ENCODE data around the gene SLC9A9. TPM values are rescaled to one million over a fixed set of nuclear protein-coding genes. Genes with fewer than 3 reads are reported as not detected.

Gene SLC9A9
- total and polyA plus RNA-seq, 8 donors: 0.28 to 5.9 (median 0.75) TPM

GRCh38 chr3:143358793-143359491 lies 489.3 kb downstream of the SLC9A9 start:
- 48 to 51% methylated on average over 4 of the region's 4 CpGs for WGBS, 2 donors
- FAIRE-seq: no peak
- intact Hi-C loops (cut with DNase I): no loop called here

GRCh38 chr3:143358155-143358792 lies 490.0 kb downstream of the SLC9A9 start:
- no peak overlapping the region for H3K27ac ChIP-seq
- DNase-seq (no peak), ATAC-seq (no peak), FAIRE-seq (no peak)
- TF ChIP-seq CTCF (IDR thresholded peaks at IDR 0.05): no peak
- H3K4me1 ChIP-seq: peaks cover 0 to 12% (median 0%) of the 10 kb centered on the region in 3 donors
- no peaks in the 10 kb centered on the region for H3K36me3 ChIP-seq
- intact Hi-C loops (cut with DNase I): no loop called here
- no peaks in the 10 kb centered on the region for H3K9me3 ChIP-seq
- H3K27me3 ChIP-seq: no peaks in the 10 kb centered on the region
- whole genome bisulfite sequencing, 2 donors: 17 to 20% methylated on average over 2 of the region's 2 CpGs
- no peak overlapping the region for H3K4me3 ChIP-seq

More at GRCh38 chr3:143358793-143359491, 489.3 kb downstream of the SLC9A9 start:
- H3K4me3 ChIP-seq: no peak overlapping the region
- H3K4me1 ChIP-seq: peaks cover 0 to 12% (median 0%) of the 10 kb centered on the region in 3 donors
- no peak for DNase-seq
- H3K27ac ChIP-seq: no peak overlapping the region
- no peaks in the 10 kb centered on the region for H3K36me3 ChIP-seq
- peak in 3 of 4 donors; percentile 16 to 58 (median 35) for ATAC-seq
- TF ChIP-seq CTCF (IDR thresholded peaks at IDR 0.05): no peak
- H3K9me3 ChIP-seq: no peaks in the 10 kb centered on the region
- H3K27me3 ChIP-seq: no peaks in the 10 kb centered on the region

- no peak overlapping the region for H3K27ac ChIP-seq
- ATAC-seq: no peak
Observed at GRCh38 chr3:143357700-143358099, 490.6 kb downstream of the SLC9A9 start.

GRCh38 chr3:143356839-143357238 lies 491.4 kb downstream of the SLC9A9 start:
- WGBS, 2 donors: 93 to 95% methylated on average over 1 of the region's 1 CpG
- no peaks in the 10 kb centered on the region for H3K36me3 ChIP-seq
- ATAC-seq (no peak), DNase-seq (no peak), FAIRE-seq (no peak)
- H3K9me3 ChIP-seq: no peaks in the 10 kb centered on the region
- H3K27ac ChIP-seq: no peak overlapping the region
- TF ChIP-seq CTCF (IDR thresholded peaks at IDR 0.05): no peak
- no peak overlapping the region for H3K4me3 ChIP-seq
- intact Hi-C loops (cut with DNase I): no loop called here
- H3K4me1 ChIP-seq: peaks cover 0 to 12% (median 0%) of the 10 kb centered on the region in 3 donors
- no peaks in the 10 kb centered on the region for H3K27me3 ChIP-seq

More at GRCh38 chr3:143357700-143358099, 490.6 kb downstream of the SLC9A9 start:
- no peak for DNase-seq
- no peak for TF ChIP-seq CTCF (IDR thresholded peaks at IDR 0.05)
- no peak for FAIRE-seq
- H3K36me3 ChIP-seq: no peaks in the 10 kb centered on the region
- no peaks in the 10 kb centered on the region for H3K27me3 ChIP-seq
- peaks cover 0 to 12% (median 0%) of the 10 kb centered on the region in 3 donors for H3K4me1 ChIP-seq
- no peaks in the 10 kb centered on the region for H3K9me3 ChIP-seq
- no peak overlapping the region for H3K4me3 ChIP-seq
- WGBS, 2 donors: 61 to 71% methylated on average over 3 of the region's 3 CpGs
- intact Hi-C loops (cut with DNase I): no loop called here

GRCh38 chr3:143354342-143354741 lies 493.9 kb downstream of the SLC9A9 start:
- ATAC-seq: no peak
- no peaks in the 10 kb centered on the region for H3K36me3 ChIP-seq
- 39 to 40% methylated on average over 1 of the region's 1 CpG for WGBS, 2 donors
- H3K9me3 ChIP-seq: no peaks in the 10 kb centered on the region
- intact Hi-C loops (cut with DNase I): no loop called here
- peaks cover 0 to 12% (median 0%) of the 10 kb centered on the region in 3 donors for H3K4me1 ChIP-seq
- no peak for FAIRE-seq
- peak in 1 of 6 donors; percentile 4 for DNase-seq
- H3K4me3 ChIP-seq: no peak overlapping the region
- no peaks in the 10 kb centered on the region for H3K27me3 ChIP-seq
- no peak overlapping the region for H3K27ac ChIP-seq
- no peak for TF ChIP-seq CTCF (IDR thresholded peaks at IDR 0.05)
